Subcutaneous abdominal adipose tissue (tissue), 5 donors: ENCODE results near the gene KLHL29.

ENCODE experiments used
- H3K27ac ChIP-seq: one replicate; pipeline ENCODE4 v1.7.0; 2013; ENCODE audit warnings: low read depth, mild to moderate bottlenecking, inconsistent platforms, low read length, moderate library complexity
- H3K27me3 ChIP-seq, 5 donors: one replicate each; pipeline ENCODE4 v1.7.0; 2013; ENCODE audit warnings: low read length in 5 of 5, inconsistent platforms in 1 of 5; ENCODE audit not compliant: control insufficient read depth in 5 of 5, insufficient read depth in 4 of 5
- H3K36me3 ChIP-seq, 5 donors: one replicate each; pipeline ENCODE4 v1.7.0; 2013; ENCODE audit warnings: low read length in 5 of 5; ENCODE audit not compliant: control insufficient read depth in 5 of 5, insufficient read depth in 5 of 5
- H3K4me1 ChIP-seq, 5 donors: one replicate each; pipeline ENCODE4 v1.7.0; 2013; ENCODE audit warnings: low read length in 5 of 5, mild to moderate bottlenecking in 3 of 5, moderate library complexity in 1 of 5; ENCODE audit not compliant: control insufficient read depth in 5 of 5, insufficient read depth in 5 of 5
- H3K4me3 ChIP-seq, 5 donors: one replicate each; pipeline ENCODE4 v1.7.0; 2013; ENCODE audit warnings: low read length in 5 of 5, low read depth in 1 of 5
- H3K9ac ChIP-seq, 5 donors: one replicate each; pipeline ENCODE4 v1.7.0; 2013; ENCODE audit warnings: low read length in 5 of 5, mild to moderate bottlenecking in 4 of 5, moderate library complexity in 3 of 5
- H3K9me3 ChIP-seq, 5 donors: one replicate each; pipeline ENCODE4 v1.7.0; 2013; ENCODE audit warnings: low read length in 5 of 5; ENCODE audit not compliant: control insufficient read depth in 5 of 5
- donor health status: healthy.
- donor health status: healthy.
- donor health status: healthy.
- donor health status: healthy.
- donor health status: healthy.

Gene KLHL29

DNA sequence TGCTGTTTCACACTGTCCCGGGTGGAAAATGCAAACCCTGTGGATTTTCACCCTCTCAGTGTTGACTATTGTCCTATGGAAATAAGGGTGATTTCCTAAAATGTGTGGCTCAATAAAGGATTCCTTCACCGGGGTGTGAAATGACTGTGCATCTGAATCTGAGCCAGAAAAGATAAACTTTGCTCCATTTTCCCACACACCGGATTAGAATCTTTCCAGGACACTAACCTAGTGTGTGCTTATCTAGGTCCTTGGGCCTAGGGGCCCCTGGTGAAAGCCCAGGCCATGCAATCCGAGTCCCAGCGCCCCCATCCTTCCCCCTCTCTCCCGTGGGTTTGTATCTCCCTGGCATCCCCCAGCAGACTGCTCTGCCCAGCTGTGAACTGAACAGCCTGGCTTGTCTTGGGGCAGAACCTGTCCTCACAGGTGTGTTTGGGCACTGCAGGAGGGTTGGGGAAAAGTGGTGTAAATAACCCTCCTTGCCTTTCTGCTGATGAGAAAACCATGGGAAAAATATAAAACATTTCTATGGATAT, 17.3 kb downstream of the KLHL29 start:
- H3K9me3 ChIP-seq, result no peaks in the 10 kb centered on the region
- H3K27ac ChIP-seq, result no peak overlapping the region
- H3K36me3 ChIP-seq, result no peaks in the 10 kb centered on the region
- H3K4me3 ChIP-seq, result no peak overlapping the region
- no peaks in the 10 kb centered on the region for H3K27me3 ChIP-seq
- no peak overlapping the region for H3K9ac ChIP-seq
- H3K4me1 ChIP-seq, result peaks cover 2 to 21% (median 21%) of the 10 kb centered on the region in 5 donors

DNA sequence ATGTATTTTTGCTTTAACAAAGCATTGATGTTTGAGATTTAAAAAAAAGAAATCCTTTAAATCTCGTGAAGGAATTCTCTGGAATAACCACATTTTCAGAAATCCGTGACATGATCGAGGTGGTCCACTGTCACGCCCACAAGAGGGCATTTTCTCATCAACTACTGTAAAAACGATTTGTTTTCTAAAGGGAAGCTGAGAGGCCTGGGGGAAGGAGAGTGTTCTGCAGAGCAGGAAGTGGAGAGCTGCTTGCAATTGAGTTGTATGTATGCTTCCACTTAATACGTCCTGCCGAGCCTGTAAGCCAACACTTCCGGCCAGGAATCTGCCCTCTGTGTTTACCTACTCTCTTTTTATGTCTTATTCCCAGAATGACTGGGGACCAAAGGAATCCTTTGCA, 19.4 kb downstream of the KLHL29 start:
- H3K4me3 ChIP-seq, result peak overlapping the region in 3 of 5 donors; percentile 29 to 54 (median 50)
- no peaks in the 10 kb centered on the region for H3K27me3 ChIP-seq
- H3K27ac ChIP-seq, result no peak overlapping the region
- peak overlapping the region in 4 of 5 donors; percentile 9 to 64 (median 33) for H3K9ac ChIP-seq
- H3K9me3 ChIP-seq, result no peaks in the 10 kb centered on the region
- H3K4me1 ChIP-seq, result peaks cover 2 to 21% (median 21%) of the 10 kb centered on the region in 5 donors
- no peaks in the 10 kb centered on the region for H3K36me3 ChIP-seq

DNA sequence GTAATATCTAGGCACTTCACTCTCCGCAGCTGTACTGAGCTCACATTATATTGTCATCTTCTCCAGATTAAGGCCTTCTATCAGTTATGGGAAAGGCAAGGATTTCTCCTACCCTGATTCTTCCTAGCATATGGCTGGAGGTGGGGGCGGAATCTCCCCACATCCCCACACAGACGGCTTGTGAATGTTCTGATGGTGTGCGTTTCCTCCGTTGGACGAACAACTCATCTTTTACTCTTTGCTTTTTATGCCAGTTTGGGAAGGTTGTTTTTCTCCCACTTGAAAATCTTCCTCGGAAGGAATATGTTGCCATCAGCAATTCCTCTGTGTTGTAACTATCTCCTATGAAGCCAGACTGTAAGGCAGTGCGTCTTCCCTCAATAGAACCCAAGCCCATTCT, 24.3 kb downstream of the KLHL29 start:
- H3K4me1 ChIP-seq, result peaks cover 7 to 25% (median 19%) of the 10 kb centered on the region in 5 donors
- no peak overlapping the region for H3K9ac ChIP-seq
- H3K27ac ChIP-seq, result no peak overlapping the region

DNA sequence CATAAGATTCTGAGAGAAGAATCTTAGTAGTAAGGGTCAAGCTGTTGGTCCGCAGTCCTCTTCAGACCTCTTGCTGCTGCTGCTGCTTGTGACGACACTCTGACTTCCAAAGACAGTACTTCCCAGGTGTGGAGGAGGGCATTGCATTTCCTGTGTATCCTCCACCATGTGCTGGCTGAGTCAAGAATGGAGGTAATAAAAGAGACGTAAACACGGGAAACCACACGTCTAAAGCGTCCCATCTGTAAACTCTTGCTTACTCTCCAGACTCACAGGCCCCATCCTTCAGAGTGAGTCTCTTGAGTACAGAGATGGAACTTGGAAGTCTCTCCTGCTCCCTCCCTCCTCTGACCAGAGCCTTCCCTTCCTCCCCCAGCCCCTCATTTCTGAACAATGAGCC, 25.6 kb downstream of the KLHL29 start:
- no peaks in the 10 kb centered on the region for H3K36me3 ChIP-seq
- peaks cover 7 to 19% (median 12%) of the 10 kb centered on the region in 5 donors for H3K4me1 ChIP-seq
- no peaks in the 10 kb centered on the region for H3K9me3 ChIP-seq
- H3K27ac ChIP-seq, result no peak overlapping the region
- H3K27me3 ChIP-seq, result no peaks in the 10 kb centered on the region
- no peak overlapping the region for H3K9ac ChIP-seq
- H3K4me3 ChIP-seq, result no peak overlapping the region

More for the DNA sequence above, 24.3 kb downstream of the KLHL29 start:
- Histone ChIP-seq H3K27me3 (no peaks in the 10 kb centered on the region), H3K36me3 (no peaks in the 10 kb centered on the region), H3K4me3 (no peak overlapping the region), H3K9me3 (no peaks in the 10 kb centered on the region)

DNA sequence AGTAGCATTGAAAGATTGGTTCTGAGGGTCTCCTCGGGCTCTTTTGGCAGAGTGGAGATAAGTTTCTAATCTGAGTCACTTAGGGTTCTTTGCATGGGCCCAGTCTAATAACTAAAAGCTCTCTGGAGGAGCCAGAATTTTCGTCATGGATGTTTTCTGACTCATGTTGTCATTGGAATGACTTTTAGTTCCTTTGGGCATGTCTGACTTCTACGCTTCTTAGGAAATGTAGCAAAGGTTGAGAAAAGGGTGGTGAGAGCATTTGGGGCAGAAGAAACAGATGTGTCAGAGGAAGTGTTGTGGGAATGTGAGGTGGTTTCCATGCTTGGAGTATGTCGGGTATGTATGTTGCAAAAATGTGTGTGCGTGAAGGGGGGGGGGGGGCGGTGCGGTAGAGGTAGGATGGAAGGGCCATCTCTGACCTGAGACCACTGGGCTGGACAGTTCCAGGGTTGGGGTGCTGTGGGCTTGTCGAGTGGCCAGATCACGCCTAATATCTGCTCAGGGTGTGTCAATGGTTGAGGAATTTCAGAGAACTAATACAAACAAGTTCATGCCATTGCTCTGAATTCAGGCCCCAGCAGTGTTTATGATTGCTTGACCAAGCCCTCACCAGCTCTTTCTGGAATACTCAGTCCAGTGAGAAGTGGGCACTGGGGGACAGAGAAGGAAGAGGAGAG, 26.9 kb downstream of the KLHL29 start:
- Histone ChIP-seq H3K9me3 (no peaks in the 10 kb centered on the region), H3K4me1 (peaks cover 7 to 19% (median 12%) of the 10 kb centered on the region in 5 donors), H3K4me3 (no peak overlapping the region), H3K9ac (no peak overlapping the region), H3K27me3 (no peaks in the 10 kb centered on the region), H3K36me3 (no peaks in the 10 kb centered on the region), H3K27ac (peak overlapping the region; percentile 5)

DNA sequence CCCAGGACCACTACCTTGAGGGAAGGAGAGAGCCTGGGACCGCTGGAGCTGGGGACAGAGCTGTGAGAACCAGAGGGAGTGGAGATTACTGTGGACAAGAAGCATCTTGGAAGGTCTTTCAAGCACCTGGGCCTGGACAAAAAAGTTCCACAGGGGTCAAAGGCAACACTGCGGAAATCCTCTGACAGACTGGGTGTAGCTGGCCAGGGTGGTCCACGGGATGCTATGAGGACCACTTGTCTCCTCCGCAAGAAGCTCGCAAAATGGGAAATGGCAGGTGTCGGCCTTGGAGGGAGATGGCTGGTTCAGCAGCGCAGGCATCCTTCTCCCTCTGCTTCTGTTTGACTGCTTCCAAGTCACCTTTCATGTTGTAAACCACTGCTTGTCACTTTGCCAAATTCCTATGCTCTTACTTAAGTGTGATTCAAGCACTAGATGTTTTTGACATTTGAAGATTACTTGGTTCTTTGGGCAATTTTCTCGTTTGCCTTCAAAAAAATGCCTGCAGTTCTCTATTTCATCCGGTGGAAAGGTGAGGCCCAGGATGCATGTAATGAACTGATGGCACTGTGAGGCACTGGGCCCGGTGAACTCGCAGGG, 27.7 kb downstream of the KLHL29 start:
- H3K27me3 ChIP-seq, result no peaks in the 10 kb centered on the region
- H3K9me3 ChIP-seq, result no peaks in the 10 kb centered on the region
- peaks cover 7 to 19% (median 12%) of the 10 kb centered on the region in 5 donors for H3K4me1 ChIP-seq
- H3K4me3 ChIP-seq, result no peak overlapping the region
- no peak overlapping the region for H3K27ac ChIP-seq
- peaks cover 0 to 2% (median 0%) of the 10 kb centered on the region in 5 donors for H3K36me3 ChIP-seq
- H3K9ac ChIP-seq, result no peak overlapping the region

DNA sequence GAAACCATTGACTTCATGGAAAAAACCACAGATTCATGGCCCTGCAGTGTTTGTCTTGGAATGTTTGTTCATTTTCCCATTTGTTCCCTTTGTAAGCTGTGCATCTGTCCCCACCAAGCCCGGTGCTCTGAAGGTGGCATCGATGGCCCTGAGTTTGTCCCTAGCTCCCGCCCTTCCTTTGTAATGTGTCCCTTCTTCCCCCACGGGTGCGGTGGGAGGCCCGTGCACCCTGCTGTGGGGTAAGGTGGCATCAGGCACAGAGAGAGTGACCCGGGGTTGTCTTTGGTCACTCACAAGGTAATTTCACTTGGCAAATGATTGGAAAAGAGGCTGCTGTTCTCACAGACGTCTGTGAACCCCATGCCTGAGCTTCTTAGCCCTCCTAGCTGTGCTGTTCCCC, 28.7 kb downstream of the KLHL29 start:
- H3K36me3 ChIP-seq, result peaks cover 0 to 2% (median 0%) of the 10 kb centered on the region in 5 donors
- H3K27me3 ChIP-seq, result no peaks in the 10 kb centered on the region
- H3K27ac ChIP-seq, result no peak overlapping the region
- no peak overlapping the region for H3K4me3 ChIP-seq
- no peaks in the 10 kb centered on the region for H3K9me3 ChIP-seq
- H3K4me1 ChIP-seq, result peaks cover 7 to 25% (median 20%) of the 10 kb centered on the region in 5 donors
- H3K9ac ChIP-seq, result no peak overlapping the region

DNA sequence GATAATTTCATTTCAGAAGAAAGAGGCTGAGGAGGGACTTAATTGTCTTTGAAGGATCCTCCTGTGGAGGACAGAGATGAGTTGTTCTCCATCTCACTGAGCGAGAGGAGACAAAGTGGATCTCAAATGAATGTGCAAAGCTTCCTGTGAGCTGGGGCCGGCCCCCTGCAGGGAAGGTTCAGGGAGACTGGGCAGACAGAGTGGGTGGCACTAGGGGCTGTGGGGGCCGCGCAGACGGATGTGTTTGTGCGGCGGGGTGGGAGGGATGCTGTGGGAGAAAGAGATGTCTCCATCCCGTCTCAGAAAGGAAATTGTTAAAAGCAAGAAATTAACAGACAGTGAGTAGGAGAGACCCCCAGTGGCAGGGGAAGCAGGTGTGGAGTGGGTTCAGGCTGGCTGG, 29.1 kb downstream of the KLHL29 start:
- Histone ChIP-seq H3K27ac (no peak overlapping the region), H3K4me3 (no peak overlapping the region), H3K9ac (no peak overlapping the region), H3K4me1 (peaks cover 7 to 30% (median 25%) of the 10 kb centered on the region in 5 donors), H3K9me3 (no peaks in the 10 kb centered on the region), H3K36me3 (peaks cover 0 to 2% (median 0%) of the 10 kb centered on the region in 5 donors), H3K27me3 (no peaks in the 10 kb centered on the region)

DNA sequence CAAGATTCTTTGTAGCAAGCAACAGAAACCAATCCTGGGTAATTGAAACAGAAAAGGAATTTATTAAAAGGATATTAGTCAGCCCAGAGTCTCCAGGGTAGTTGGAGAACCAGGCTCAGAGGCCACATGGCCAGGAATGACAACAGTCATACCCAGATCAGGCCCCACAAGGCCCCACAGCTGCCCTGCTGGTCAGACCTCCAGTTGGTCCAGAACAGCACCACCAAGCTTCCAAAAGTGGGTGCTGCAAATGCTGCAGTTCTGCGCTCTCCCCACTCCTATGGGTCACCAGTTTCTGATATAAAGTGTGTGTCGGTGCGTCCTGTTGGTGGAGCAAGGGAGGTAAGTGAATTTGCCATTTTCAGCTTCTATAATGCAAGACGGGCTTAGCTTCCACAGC, 29.9 kb downstream of the KLHL29 start:
- Histone ChIP-seq H3K9me3 (no peaks in the 10 kb centered on the region), H3K4me1 (peaks cover 7 to 37% (median 33%) of the 10 kb centered on the region in 5 donors), H3K9ac (no peak overlapping the region), H3K4me3 (no peak overlapping the region), H3K27me3 (no peaks in the 10 kb centered on the region), H3K27ac (no peak overlapping the region), H3K36me3 (peaks cover 0 to 2% (median 0%) of the 10 kb centered on the region in 5 donors)

DNA sequence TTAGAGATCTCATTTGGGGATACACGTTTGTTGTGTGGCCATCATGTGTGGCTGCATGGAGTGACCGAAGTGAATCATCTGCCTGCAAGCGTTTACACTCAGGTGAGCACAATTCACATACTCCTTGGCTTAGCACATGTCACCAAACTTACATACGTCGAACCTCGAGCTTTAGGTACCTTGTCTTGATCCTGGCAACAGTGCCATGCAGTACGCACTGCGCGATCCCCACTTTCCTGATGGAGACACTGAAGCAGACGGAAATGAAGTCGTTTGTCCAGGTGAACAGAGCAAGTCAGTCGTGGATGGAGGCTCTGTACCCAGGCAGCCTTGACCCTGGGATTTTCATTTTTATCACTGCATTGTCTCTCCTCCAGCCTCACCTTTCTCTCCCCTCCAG, 32.3 kb downstream of the KLHL29 start:
- H3K27me3 ChIP-seq, result no peaks in the 10 kb centered on the region
- H3K9me3 ChIP-seq, result no peaks in the 10 kb centered on the region
- H3K9ac ChIP-seq, result no peak overlapping the region
- no peak overlapping the region for H3K27ac ChIP-seq
- H3K4me3 ChIP-seq, result no peak overlapping the region
- peaks cover 3 to 34% (median 28%) of the 10 kb centered on the region in 5 donors for H3K4me1 ChIP-seq
- H3K36me3 ChIP-seq, result peaks cover 0 to 2% (median 0%) of the 10 kb centered on the region in 5 donors
